ENCODE measurements around the gene TMEM163.
"Not testable (repeated sequence)": the region's sequence is repeated elsewhere in the genome, so short reads cannot be mapped to it uniquely, and the experiment has no call there.

Gene TMEM163

DNA sequence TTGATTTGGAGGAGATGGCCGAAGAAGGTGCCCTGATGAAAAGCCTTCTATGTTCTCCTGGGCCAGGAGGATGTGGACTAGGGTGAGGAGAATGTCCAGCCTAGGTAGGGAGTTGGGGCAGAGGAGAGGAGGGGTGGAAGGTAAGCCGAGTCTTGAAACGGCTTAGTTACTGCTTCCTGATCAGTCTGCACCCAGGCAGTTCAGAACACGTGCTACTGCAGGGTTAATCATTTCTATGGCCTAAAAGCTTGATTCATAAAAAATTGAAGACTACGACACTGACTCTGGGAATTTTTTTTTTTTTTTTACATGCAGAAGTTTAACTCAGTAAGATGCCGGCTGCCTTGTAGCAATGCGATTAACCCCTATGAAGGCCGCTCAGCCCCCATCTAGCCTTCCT, 125.3 kb downstream of the TMEM163 start:
- Histone ChIP-seq H3K27me3 (replicated peaks) (no peaks in the 10 kb centered on the region), H3K27ac (no peak overlapping the region), H3K36me3 (replicated peaks) (no peaks in the 10 kb centered on the region), H3K4me3 (ENCODE audit: low read depth, low read length) (no peak overlapping the region)
- no peak for DNase-seq
- TF ChIP-seq, protein P1, sequence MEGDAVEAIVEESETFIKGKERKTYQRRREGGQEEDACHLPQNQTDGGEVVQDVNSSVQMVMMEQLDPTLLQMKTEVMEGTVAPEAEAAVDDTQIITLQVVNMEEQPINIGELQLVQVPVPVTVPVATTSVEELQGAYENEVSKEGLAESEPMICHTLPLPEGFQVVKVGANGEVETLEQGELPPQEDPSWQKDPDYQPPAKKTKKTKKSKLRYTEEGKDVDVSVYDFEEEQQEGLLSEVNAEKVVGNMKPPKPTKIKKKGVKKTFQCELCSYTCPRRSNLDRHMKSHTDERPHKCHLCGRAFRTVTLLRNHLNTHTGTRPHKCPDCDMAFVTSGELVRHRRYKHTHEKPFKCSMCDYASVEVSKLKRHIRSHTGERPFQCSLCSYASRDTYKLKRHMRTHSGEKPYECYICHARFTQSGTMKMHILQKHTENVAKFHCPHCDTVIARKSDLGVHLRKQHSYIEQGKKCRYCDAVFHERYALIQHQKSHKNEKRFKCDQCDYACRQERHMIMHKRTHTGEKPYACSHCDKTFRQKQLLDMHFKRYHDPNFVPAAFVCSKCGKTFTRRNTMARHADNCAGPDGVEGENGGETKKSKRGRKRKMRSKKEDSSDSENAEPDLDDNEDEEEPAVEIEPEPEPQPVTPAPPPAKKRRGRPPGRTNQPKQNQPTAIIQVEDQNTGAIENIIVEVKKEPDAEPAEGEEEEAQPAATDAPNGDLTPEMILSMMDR (IDR thresholded peaks at IDR 0.05; ENCODE audit: low read depth, low read length, missing control alignments): no peak
- in situ Hi-C loops (cut with HindIII; ENCODE audit: low pct_ligation_motif_present, low sequenced_read_pairs): no loop called here

DNA sequence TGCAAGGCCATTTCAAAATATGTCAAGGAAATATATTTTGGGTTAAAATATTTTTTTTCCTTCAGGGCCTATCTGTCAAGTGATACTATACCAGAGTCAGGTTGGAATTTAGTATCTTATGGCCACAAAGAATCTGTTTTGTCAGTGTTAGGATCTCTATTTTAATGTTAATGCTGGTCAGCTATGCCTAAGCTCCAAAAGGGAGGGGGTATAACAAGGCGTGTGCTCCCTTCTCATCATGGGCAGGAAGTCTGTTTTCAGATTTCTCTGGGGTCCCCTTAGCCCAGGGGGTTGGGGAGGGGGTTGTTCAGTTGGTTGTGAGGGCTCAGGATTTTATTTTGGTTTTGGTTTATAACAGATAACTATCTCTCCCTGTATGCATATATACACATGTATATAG, 126.4 kb downstream of the TMEM163 start:
- H3K36me3 ChIP-seq (replicated peaks): no peaks in the 10 kb centered on the region
- H3K27me3 ChIP-seq (replicated peaks): no peaks in the 10 kb centered on the region
- TF ChIP-seq, protein P1 (IDR thresholded peaks at IDR 0.05; ENCODE audit: low read depth, low read length, missing control alignments): no peak
- no peak for DNase-seq
- no peak overlapping the region for H3K27ac ChIP-seq
- in situ Hi-C loops (cut with HindIII; ENCODE audit: low pct_ligation_motif_present, low sequenced_read_pairs): no loop called here
- no peak overlapping the region for H3K4me3 ChIP-seq (ENCODE audit: low read depth, low read length)

DNA sequence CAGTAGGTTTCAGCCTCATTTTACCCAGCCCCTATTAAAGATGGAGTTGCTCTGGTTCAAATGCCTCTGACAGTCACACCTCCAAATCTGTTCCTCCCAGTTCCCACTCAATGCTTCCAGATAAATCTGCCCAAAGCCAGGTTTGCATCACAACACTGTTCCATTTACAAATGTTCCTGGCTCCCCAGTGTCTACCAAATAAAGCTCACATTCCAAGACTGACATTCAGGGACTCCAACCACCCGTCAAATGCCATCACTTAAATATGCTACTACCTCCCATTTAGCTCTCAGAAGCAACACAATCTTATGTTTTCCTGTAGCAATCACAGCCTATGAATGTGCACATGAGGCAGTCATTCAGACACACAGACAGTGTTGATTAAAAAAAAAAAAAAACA, 127.3 kb downstream of the TMEM163 start:
- Histone ChIP-seq H3K4me3 (ENCODE audit: low read depth, low read length) (no peak overlapping the region), H3K36me3 (replicated peaks) (no peaks in the 10 kb centered on the region), H3K27ac (no peak overlapping the region), H3K27me3 (replicated peaks) (no peaks in the 10 kb centered on the region)
- no peak for DNase-seq
- in situ Hi-C loops (cut with HindIII; ENCODE audit: low pct_ligation_motif_present, low sequenced_read_pairs): no loop called here
- TF ChIP-seq, protein P1 (IDR thresholded peaks at IDR 0.05; ENCODE audit: low read depth, low read length, missing control alignments): no peak

DNA sequence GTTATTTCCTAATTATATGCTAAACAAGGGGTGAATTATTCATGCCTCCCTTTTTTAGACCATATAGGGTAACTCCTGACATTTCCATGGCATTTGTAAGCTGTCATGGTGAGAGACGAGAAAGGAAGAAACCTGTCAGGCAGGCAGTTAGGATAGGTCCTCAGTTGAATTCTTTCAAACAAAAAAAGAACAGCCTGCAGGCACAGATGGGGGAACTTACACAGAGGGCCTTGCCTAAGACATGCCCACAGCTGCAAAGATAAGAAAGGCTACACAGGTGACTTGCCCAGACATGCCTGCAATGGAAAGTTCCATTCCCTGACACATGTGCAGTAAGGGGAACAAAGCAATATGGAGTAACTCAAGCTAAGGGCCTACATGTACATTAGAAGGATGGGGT, 128.1 kb downstream of the TMEM163 start:
- TF ChIP-seq, protein P1 (IDR thresholded peaks at IDR 0.05; ENCODE audit: low read depth, low read length, missing control alignments): no peak
- DNase-seq: no peak
- H3K27me3 ChIP-seq (replicated peaks): no peaks in the 10 kb centered on the region
- no peak overlapping the region for H3K27ac ChIP-seq
- no peaks in the 10 kb centered on the region for H3K36me3 ChIP-seq (replicated peaks)
- H3K4me3 ChIP-seq (ENCODE audit: low read depth, low read length): no peak overlapping the region
- in situ Hi-C loops (cut with HindIII; ENCODE audit: low pct_ligation_motif_present, low sequenced_read_pairs): no loop called here

- DNase-seq; H3K4me3 ChIP-seq (ENCODE audit: low read depth, low read length); H3K27ac ChIP-seq; in situ Hi-C loops (cut with HindIII; ENCODE audit: low pct_ligation_motif_present, low sequenced_read_pairs); H3K27me3 ChIP-seq (replicated peaks); H3K36me3 ChIP-seq (replicated peaks): not testable (repeated sequence)
These were observed 129.4 kb downstream of the TMEM163 start for GRCh38 chr2:134589171-134590083.

DNA sequence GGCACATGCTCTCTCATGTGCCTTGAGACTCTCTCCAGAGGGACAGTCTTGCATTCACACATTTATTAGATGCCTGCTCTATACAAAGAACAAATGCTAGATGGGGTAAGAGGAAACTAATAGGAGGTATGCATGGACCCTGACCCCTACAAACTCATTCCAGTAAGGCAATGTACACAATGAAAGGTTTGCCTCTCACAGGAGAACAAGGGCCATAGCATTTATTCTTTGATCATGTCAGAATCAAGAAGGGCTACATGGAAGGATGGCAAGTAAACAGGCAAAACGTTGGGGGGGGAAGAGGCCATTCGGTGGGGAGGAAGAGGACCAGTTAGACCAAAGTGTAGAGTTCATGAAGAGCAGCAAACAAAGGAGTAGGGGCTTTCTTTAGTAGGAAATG, 130.2 kb downstream of the TMEM163 start:
- in situ Hi-C loops (cut with HindIII; ENCODE audit: low pct_ligation_motif_present, low sequenced_read_pairs): no loop called here
- no peak for DNase-seq
- TF ChIP-seq, protein P1 (IDR thresholded peaks at IDR 0.05; ENCODE audit: low read depth, low read length, missing control alignments): no peak

More for the DNA sequence above, 130.2 kb downstream of the TMEM163 start:
- Histone ChIP-seq H3K36me3 (replicated peaks) (no peaks in the 10 kb centered on the region), H3K4me3 (ENCODE audit: low read depth, low read length) (no peak overlapping the region), H3K27ac (no peak overlapping the region), H3K27me3 (replicated peaks) (no peaks in the 10 kb centered on the region)

Data from brain microvascular endothelial cell (primary cell).